Measurements from ENCODE around the gene DTL.

DTL gene

DNA sequence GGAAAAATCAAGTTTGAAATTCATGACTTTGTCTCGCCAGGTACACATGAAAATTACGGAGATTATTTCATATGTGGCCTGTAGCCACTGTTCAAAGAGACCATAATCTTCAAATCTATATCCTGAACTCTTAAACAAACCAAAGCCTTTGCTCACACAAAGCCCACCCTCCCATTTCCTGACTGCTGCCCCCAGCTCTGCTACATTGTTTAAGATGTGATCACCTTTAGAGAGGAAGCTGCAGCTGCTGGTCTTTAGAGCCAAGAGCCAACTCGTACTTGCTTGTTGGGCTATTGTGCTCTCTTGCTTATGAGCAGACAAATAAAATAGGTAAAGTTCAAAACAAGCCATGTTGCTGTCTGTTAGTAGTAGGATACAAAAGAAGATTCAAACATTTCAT is 71.9 kb downstream of the DTL start:
- H3K9ac ChIP-seq (ENCODE audit: low read depth in 1 of 2, low read length in 2 of 2), result no peak overlapping the region
- no peaks in the 10 kb centered on the region for H3K27me3 ChIP-seq (ENCODE audit: control insufficient read depth in 1 of 2, insufficient read depth in 2 of 2, low read length in 2 of 2)
- H3K4me3 ChIP-seq (ENCODE audit: low read depth in 1 of 2, low read length in 2 of 2), result no peak overlapping the region
- peaks cover 27 to 44% of the 10 kb centered on the region in 2 donors for H3K4me1 ChIP-seq (ENCODE audit: control insufficient read depth in 1 of 2, insufficient read depth in 2 of 2, low read length in 2 of 2)
- H3K36me3 ChIP-seq (ENCODE audit: control insufficient read depth in 1 of 2, insufficient read depth in 2 of 2, low read length in 2 of 2), result no peaks in the 10 kb centered on the region
- no peak overlapping the region for H3K27ac ChIP-seq (ENCODE audit: low read depth, low read length)
- H3K9me3 ChIP-seq (ENCODE audit: control insufficient read depth in 1 of 2, low read length in 2 of 2), result no peaks in the 10 kb centered on the region

DNA sequence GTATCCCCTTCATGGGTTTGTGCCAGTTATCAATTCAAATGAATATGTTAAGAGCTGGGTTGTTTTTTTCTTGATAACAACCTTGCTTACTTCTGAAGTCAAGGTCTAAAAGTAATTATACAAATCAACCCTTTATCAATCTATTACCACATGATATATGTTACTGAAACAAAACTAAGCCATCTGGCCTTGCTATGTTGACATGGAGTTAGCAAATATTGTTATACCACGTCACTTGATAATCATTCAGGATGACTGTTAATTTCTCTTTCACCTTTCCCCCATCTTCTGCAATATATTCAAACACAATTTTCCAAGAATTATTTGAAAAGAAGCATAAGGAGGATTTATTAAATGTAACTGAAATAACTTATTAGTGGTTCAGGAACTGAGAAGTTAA is 72.6 kb downstream of the DTL start:
- Histone ChIP-seq H3K27ac (ENCODE audit: low read depth, low read length) (no peak overlapping the region), H3K27me3 (ENCODE audit: control insufficient read depth in 1 of 2, insufficient read depth in 2 of 2, low read length in 2 of 2) (no peaks in the 10 kb centered on the region), H3K4me1 (ENCODE audit: control insufficient read depth in 1 of 2, insufficient read depth in 2 of 2, low read length in 2 of 2) (peaks cover 27 to 44% of the 10 kb centered on the region in 2 donors), H3K36me3 (ENCODE audit: control insufficient read depth in 1 of 2, insufficient read depth in 2 of 2, low read length in 2 of 2) (no peaks in the 10 kb centered on the region), H3K9ac (ENCODE audit: low read depth in 1 of 2, low read length in 2 of 2) (no peak overlapping the region), H3K4me3 (ENCODE audit: low read depth in 1 of 2, low read length in 2 of 2) (no peak overlapping the region), H3K9me3 (ENCODE audit: control insufficient read depth in 1 of 2, low read length in 2 of 2) (no peaks in the 10 kb centered on the region)

DNA sequence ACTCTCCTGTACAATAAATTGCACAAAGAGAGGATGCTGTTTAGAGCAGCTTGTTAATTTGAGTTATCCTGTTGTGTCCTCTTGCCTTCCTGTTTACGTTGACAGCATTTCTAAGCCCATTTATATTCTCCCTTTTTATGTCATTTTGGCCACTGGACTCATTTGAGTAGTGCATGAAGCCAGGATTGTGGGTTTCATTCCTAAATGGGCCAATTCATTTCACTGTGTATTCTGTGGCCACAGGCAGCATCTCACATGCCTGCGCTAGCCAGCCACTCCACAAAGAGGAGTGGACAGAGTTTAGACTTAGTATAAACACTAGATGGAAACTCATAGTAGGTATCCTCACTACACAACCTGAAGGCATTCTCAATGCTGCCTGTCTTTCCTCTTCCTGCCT is 73.4 kb downstream of the DTL start:
- no peak overlapping the region for H3K27ac ChIP-seq (ENCODE audit: low read depth, low read length)

DNA sequence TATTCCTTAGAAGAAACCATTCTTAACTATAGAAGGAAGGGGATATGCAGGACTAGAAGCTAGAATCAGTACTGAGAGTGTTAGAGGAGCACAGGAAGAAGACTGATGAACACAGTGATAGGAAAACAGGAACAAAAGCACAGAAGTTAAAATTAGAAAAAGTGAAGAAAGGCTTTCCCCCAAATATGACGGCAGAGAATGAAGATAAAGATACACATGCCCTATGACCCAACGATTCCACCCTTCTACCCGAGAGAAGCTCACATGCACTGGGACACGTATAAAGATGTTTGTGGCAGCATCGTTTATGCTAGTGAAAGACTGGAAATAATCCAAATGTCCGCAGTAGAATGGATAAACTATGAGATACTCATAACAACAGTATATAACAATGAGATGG is 74.2 kb downstream of the DTL start:
- H3K4me3 ChIP-seq (ENCODE audit: low read depth in 1 of 2, low read length in 2 of 2), result no peak overlapping the region
- no peak overlapping the region for H3K27ac ChIP-seq (ENCODE audit: low read depth, low read length)
- no peak overlapping the region for H3K9ac ChIP-seq (ENCODE audit: low read depth in 1 of 2, low read length in 2 of 2)
- no peaks in the 10 kb centered on the region for H3K9me3 ChIP-seq (ENCODE audit: control insufficient read depth in 1 of 2, low read length in 2 of 2)
- H3K36me3 ChIP-seq (ENCODE audit: control insufficient read depth in 1 of 2, insufficient read depth in 2 of 2, low read length in 2 of 2), result no peaks in the 10 kb centered on the region
- H3K4me1 ChIP-seq (ENCODE audit: control insufficient read depth in 1 of 2, insufficient read depth in 2 of 2, low read length in 2 of 2), result peaks cover 26 to 34% of the 10 kb centered on the region in 2 donors
- no peaks in the 10 kb centered on the region for H3K27me3 ChIP-seq (ENCODE audit: control insufficient read depth in 1 of 2, insufficient read depth in 2 of 2, low read length in 2 of 2)

More for the DNA sequence above, 73.4 kb downstream of the DTL start:
- Histone ChIP-seq H3K4me1 (ENCODE audit: control insufficient read depth in 1 of 2, insufficient read depth in 2 of 2, low read length in 2 of 2) (peaks cover 27 to 42% of the 10 kb centered on the region in 2 donors), H3K36me3 (ENCODE audit: control insufficient read depth in 1 of 2, insufficient read depth in 2 of 2, low read length in 2 of 2) (no peaks in the 10 kb centered on the region), H3K9ac (ENCODE audit: low read depth in 1 of 2, low read length in 2 of 2) (no peak overlapping the region), H3K9me3 (ENCODE audit: control insufficient read depth in 1 of 2, low read length in 2 of 2) (no peaks in the 10 kb centered on the region), H3K27me3 (ENCODE audit: control insufficient read depth in 1 of 2, insufficient read depth in 2 of 2, low read length in 2 of 2) (no peaks in the 10 kb centered on the region), H3K4me3 (ENCODE audit: low read depth in 1 of 2, low read length in 2 of 2) (no peak overlapping the region)

DNA sequence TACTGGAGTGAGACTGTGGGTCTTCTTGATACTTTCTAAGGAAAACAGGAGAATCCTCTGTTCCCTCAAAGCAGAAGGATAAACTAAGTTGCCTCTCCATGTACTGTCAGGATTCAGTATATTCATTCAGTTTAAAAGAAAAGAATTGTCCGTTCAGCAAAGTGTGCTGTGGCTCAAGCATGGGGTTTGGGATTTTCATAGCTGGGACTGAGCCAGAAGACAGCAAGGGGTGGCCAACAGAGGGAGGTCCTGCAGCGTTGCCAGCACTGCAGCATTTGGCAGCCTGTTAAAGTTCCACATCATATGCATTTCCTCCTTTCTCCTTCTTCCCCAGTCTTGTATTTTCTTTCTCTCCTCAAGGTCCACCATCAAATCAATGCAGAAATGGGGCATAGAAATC is 75.1 kb downstream of the DTL start:
- Histone ChIP-seq H3K4me1 (ENCODE audit: control insufficient read depth in 1 of 2, insufficient read depth in 2 of 2, low read length in 2 of 2) (peaks cover 18 to 25% of the 10 kb centered on the region in 2 donors), H3K9ac (ENCODE audit: low read depth in 1 of 2, low read length in 2 of 2) (no peak overlapping the region)

DNA sequence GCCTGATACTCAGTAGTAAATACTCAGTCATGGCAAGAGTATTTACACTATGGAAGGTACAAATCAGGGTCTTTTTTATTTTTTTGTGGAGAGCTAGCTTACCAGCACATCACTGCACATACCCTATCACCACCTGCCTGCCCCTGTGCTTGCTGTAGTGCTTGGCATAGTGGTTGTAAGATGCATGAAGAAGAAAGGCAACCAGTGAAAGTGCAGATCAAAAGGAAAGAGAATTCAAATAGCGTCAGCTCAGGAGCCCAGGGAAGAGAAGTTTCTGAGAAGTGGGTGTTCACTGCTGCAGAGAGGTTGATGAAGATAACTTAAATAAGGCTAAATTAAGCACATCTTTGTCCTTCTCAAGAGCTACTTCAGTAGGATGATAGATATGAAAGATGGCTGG is 76.0 kb downstream of the DTL start:
- peaks cover 12 to 18% of the 10 kb centered on the region in 2 donors for H3K4me1 ChIP-seq (ENCODE audit: control insufficient read depth in 1 of 2, insufficient read depth in 2 of 2, low read length in 2 of 2)
- no peak overlapping the region for H3K4me3 ChIP-seq (ENCODE audit: low read depth in 1 of 2, low read length in 2 of 2)
- H3K27ac ChIP-seq (ENCODE audit: low read depth, low read length), result no peak overlapping the region
- H3K9ac ChIP-seq (ENCODE audit: low read depth in 1 of 2, low read length in 2 of 2), result no peak overlapping the region
- H3K9me3 ChIP-seq (ENCODE audit: control insufficient read depth in 1 of 2, low read length in 2 of 2), result no peaks in the 10 kb centered on the region
- H3K27me3 ChIP-seq (ENCODE audit: control insufficient read depth in 1 of 2, insufficient read depth in 2 of 2, low read length in 2 of 2), result no peaks in the 10 kb centered on the region
- no peaks in the 10 kb centered on the region for H3K36me3 ChIP-seq (ENCODE audit: control insufficient read depth in 1 of 2, insufficient read depth in 2 of 2, low read length in 2 of 2)

More for the DNA sequence above, 75.1 kb downstream of the DTL start:
- no peak overlapping the region for H3K27ac ChIP-seq (ENCODE audit: low read depth, low read length)
- no peak overlapping the region for H3K4me3 ChIP-seq (ENCODE audit: low read depth in 1 of 2, low read length in 2 of 2)
- H3K36me3 ChIP-seq (ENCODE audit: control insufficient read depth in 1 of 2, insufficient read depth in 2 of 2, low read length in 2 of 2), result no peaks in the 10 kb centered on the region
- H3K27me3 ChIP-seq (ENCODE audit: control insufficient read depth in 1 of 2, insufficient read depth in 2 of 2, low read length in 2 of 2), result no peaks in the 10 kb centered on the region
- H3K9me3 ChIP-seq (ENCODE audit: control insufficient read depth in 1 of 2, low read length in 2 of 2), result no peaks in the 10 kb centered on the region

DNA sequence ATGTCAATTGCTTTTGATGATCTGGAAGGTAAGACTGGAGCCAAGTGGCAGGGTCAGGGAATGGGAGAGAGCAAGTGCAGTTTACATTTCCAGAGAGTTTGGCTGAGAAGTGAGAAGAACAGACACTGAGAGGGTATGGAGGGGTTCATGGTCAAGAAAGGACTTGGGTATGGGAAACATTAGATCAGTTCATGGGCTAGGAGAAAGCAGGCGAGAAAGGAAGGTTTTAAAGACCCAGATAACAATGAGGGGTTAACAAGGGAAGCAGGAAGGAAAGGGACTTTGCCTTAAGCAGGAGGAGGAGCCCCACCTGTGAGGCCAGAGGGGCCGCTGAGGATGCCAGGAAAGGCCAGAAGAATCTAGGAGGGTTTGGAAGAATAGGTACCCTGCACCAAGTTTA is 78.2 kb downstream of the DTL start:
- H3K36me3 ChIP-seq (ENCODE audit: control insufficient read depth in 1 of 2, insufficient read depth in 2 of 2, low read length in 2 of 2), result no peaks in the 10 kb centered on the region
- no peak overlapping the region for H3K9ac ChIP-seq (ENCODE audit: low read depth in 1 of 2, low read length in 2 of 2)
- no peaks in the 10 kb centered on the region for H3K27me3 ChIP-seq (ENCODE audit: control insufficient read depth in 1 of 2, insufficient read depth in 2 of 2, low read length in 2 of 2)
- H3K27ac ChIP-seq (ENCODE audit: low read depth, low read length), result no peak overlapping the region
- H3K4me3 ChIP-seq (ENCODE audit: low read depth in 1 of 2, low read length in 2 of 2), result no peak overlapping the region
- H3K9me3 ChIP-seq (ENCODE audit: control insufficient read depth in 1 of 2, low read length in 2 of 2), result no peaks in the 10 kb centered on the region
- H3K4me1 ChIP-seq (ENCODE audit: control insufficient read depth in 1 of 2, insufficient read depth in 2 of 2, low read length in 2 of 2), result peaks cover 3 to 6% of the 10 kb centered on the region in 2 donors

DNA sequence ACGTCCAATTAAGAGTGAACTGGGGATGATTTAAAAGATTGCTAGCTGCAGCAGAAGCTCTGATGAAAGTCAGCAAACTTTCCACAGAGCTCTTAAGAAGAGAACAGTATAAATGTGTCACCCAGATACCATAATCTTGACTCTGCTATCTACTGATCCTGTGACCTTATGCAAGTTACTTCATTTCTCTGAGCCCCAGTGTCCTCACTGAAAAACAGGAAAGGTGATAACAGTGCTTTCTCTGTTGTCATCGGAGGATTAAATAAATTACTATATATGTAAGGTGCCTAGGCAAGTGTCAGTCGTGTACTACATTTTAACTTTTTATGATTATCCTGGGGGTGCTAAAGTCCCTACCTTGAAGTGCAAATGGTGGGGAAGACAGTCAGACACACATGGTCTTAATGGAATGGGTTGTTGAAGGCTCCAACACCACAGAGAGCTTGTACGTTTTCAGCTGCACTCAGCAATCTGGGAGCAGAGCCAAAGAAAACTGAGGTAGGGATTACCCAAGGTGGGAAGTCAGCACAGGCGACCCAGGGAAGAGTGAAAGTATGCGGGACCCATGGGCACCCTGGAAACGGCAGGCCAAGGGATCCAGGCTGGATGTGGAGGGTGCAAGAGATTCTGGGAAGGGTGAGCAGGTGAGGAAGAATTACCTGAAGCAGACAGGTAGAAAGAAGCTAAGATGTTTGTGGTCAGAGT is 82.8 kb downstream of the DTL start:
- H3K27me3 ChIP-seq (ENCODE audit: control insufficient read depth in 1 of 2, insufficient read depth in 2 of 2, low read length in 2 of 2), result no peaks in the 10 kb centered on the region
- no peaks in the 10 kb centered on the region for H3K9me3 ChIP-seq (ENCODE audit: control insufficient read depth in 1 of 2, low read length in 2 of 2)
- no peak overlapping the region for H3K27ac ChIP-seq (ENCODE audit: low read depth, low read length)
- no peaks in the 10 kb centered on the region for H3K4me1 ChIP-seq (ENCODE audit: control insufficient read depth in 1 of 2, insufficient read depth in 2 of 2, low read length in 2 of 2)
- no peak overlapping the region for H3K4me3 ChIP-seq (ENCODE audit: low read depth in 1 of 2, low read length in 2 of 2)
- no peaks in the 10 kb centered on the region for H3K36me3 ChIP-seq (ENCODE audit: control insufficient read depth in 1 of 2, insufficient read depth in 2 of 2, low read length in 2 of 2)
- H3K9ac ChIP-seq (ENCODE audit: low read depth in 1 of 2, low read length in 2 of 2), result no peak overlapping the region

DNA sequence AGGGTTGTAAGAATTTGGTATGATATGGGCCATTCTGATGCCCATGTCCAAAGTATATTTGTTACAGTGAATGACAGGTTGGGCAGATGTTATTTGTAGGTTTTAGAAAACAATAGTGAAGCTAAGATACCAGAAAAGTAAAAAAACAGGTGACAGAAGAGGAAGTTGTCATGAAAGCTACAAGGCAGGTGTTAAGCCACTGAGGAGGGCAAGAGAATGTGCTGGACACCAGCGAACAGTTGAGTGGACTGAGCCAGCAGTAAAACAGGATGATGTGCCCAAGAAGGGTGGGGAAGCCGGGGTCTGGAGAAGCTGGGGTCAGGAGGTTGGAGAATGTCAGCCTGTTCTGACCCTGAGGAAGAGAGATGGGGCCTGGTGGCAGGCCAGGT is 83.3 kb downstream of the DTL start:
- Histone ChIP-seq H3K9ac (ENCODE audit: low read depth in 1 of 2, low read length in 2 of 2) (no peak overlapping the region), H3K27me3 (ENCODE audit: control insufficient read depth in 1 of 2, insufficient read depth in 2 of 2, low read length in 2 of 2) (no peaks in the 10 kb centered on the region), H3K9me3 (ENCODE audit: control insufficient read depth in 1 of 2, low read length in 2 of 2) (no peaks in the 10 kb centered on the region), H3K4me1 (ENCODE audit: control insufficient read depth in 1 of 2, insufficient read depth in 2 of 2, low read length in 2 of 2) (no peaks in the 10 kb centered on the region), H3K4me3 (ENCODE audit: low read depth in 1 of 2, low read length in 2 of 2) (no peak overlapping the region), H3K27ac (ENCODE audit: low read depth, low read length) (no peak overlapping the region), H3K36me3 (ENCODE audit: control insufficient read depth in 1 of 2, insufficient read depth in 2 of 2, low read length in 2 of 2) (no peaks in the 10 kb centered on the region)

DNA sequence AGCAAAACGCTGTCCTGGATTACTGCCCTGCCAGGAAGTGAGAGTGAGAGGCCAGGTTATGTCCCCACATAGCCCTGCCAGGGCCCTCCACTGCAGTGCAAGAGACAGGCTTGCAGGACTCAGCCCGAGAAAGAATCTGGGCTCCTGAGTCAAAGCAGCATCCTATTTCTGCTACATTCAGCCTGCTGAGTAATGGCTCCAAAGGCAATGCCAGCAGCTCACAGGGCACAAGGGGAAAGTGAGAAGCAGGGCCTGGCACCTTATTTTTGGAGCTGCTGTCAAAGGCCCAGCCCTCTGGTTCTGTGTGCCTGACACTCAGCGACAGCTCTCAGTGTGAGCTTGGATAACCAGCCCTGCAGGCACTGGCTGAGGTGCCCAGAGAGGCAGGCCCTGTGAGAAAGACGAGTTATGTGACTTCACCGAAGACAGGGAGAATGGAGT is 83.9 kb downstream of the DTL start:
- no peak overlapping the region for H3K27ac ChIP-seq (ENCODE audit: low read depth, low read length)
- no peaks in the 10 kb centered on the region for H3K9me3 ChIP-seq (ENCODE audit: control insufficient read depth in 1 of 2, low read length in 2 of 2)
- H3K4me3 ChIP-seq (ENCODE audit: low read depth in 1 of 2, low read length in 2 of 2), result no peak overlapping the region
- no peaks in the 10 kb centered on the region for H3K4me1 ChIP-seq (ENCODE audit: control insufficient read depth in 1 of 2, insufficient read depth in 2 of 2, low read length in 2 of 2)
- no peaks in the 10 kb centered on the region for H3K36me3 ChIP-seq (ENCODE audit: control insufficient read depth in 1 of 2, insufficient read depth in 2 of 2, low read length in 2 of 2)
- no peak overlapping the region for H3K9ac ChIP-seq (ENCODE audit: low read depth in 1 of 2, low read length in 2 of 2)
- H3K27me3 ChIP-seq (ENCODE audit: control insufficient read depth in 1 of 2, insufficient read depth in 2 of 2, low read length in 2 of 2), result no peaks in the 10 kb centered on the region

All from duodenal mucosa (tissue), 2 donors.